ENCODE data around the gene ZBTB4.
A peak's percentile ranks its signal among the peaks of the same experiment; 100 is the strongest.

ZBTB4 gene, protein sequence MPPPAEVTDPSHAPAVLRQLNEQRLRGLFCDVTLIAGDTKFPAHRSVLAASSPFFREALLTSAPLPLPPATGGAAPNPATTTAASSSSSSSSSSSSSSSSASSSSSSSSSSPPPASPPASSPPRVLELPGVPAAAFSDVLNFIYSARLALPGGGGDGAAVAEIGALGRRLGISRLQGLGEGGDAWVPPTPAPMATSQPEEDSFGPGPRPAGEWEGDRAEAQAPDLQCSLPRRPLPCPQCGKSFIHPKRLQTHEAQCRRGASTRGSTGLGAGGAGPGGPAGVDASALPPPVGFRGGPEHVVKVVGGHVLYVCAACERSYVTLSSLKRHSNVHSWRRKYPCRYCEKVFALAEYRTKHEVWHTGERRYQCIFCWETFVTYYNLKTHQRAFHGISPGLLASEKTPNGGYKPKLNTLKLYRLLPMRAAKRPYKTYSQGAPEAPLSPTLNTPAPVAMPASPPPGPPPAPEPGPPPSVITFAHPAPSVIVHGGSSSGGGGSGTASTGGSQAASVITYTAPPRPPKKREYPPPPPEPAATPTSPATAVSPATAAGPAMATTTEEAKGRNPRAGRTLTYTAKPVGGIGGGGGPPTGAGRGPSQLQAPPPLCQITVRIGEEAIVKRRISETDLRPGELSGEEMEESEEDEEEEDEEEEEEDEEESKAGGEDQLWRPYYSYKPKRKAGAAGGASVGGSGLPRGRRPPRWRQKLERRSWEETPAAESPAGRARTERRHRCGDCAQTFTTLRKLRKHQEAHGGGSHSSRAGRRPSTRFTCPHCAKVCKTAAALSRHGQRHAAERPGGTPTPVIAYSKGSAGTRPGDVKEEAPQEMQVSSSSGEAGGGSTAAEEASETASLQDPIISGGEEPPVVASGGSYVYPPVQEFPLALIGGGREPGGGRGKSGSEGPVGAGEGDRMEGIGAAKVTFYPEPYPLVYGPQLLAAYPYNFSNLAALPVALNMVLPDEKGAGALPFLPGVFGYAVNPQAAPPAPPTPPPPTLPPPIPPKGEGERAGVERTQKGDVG

DNA sequence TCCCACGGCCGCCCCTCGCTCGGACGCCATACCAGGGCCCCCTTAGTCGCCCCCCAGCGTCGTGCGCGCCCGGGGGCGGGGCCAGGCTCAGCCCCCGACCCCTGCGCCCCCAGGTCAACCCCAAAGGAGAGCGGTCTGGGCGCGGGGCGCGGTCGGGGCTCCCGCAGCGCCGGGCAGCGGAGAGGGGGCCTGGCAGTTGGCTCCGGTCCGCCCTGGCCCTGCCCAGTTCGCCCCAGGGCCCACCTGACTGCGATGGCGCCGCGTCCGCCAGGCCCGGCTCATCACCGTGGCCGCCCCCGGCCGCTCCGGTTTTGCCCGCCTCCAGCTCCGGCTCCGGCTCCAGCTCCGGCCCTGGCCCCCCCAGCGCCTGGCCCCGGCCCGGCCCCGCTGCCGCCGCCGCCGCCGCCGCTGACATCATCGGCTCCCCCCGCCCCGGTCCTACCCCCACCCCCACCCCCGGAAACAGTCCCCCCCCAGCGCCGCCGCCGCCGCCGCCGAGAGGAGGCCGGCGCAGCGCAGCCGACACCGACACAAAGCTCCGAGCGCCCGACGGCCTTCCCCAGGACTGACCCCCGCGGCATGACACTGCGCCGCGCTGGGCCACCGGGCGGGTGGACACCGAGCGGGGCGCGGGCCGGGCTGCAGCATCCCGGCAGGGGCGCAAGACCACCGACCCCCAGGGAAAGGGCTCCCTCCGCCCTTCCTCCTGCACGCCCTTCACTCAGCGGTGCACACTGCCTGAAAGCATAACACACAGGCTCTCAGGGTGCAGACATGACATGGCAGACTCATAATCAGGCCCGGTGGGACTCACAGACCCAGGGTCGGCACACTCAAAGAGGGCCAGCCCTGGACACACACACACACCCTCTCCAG lies at the start of gene ZBTB4:
Gene ZBTB4 (minus strand): TSS at position 419 of the 876 bp plus-strand sequence. CDS start 12,830 bp downstream, outside the sequence.
- Histone ChIP-seq H3K27me3 (ENCODE audit: control insufficient read depth in 1 of 2, insufficient read depth in 2 of 2, low read length in 2 of 2) (no peaks in the 10 kb centered on the region), H3K9ac (ENCODE audit: low read length) (peak within 1 kb of the TSS; percentile 95), H3K9me3 (ENCODE audit: low read length) (no peaks in the 10 kb centered on the region), H3K4me1 (ENCODE audit: insufficient read depth, low read length) (peaks cover 46% of the 10 kb centered on the region), H3K27ac (ENCODE audit: low read depth, low read length) (peak within 1 kb of the TSS; percentile 99), H3K4me3 (ENCODE audit: low read depth in 1 of 2, low read length in 2 of 2) (peak within 1 kb of the TSS; percentile 98 to 100), H3K36me3 (ENCODE audit: insufficient read depth, low read length) (no peaks in the 10 kb centered on the region)

DNA sequence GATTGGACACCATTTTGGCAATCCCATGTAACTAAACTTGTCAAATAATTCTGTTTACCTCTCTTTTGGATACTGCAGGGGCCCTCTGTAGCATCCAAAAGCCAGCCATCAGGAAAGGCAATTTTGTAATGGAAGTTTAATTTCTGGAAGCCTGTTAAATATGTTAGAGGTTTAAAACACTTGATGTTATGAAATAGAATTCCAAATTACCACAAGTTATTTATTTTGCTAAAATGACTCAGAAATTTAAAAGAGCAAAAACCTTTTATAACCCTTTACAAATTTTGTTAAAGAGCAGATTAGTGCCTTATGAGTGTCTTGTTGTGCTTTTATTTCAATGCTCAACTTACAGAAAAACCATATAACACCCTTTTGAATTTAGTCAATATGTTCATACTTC lies 49.4 kb upstream of the ZBTB4 start:
- H3K9me3 ChIP-seq (ENCODE audit: low read length) = no peaks in the 10 kb centered on the region
- H3K4me3 ChIP-seq (ENCODE audit: low read depth in 1 of 2, low read length in 2 of 2) = no peak overlapping the region
- H3K36me3 ChIP-seq (ENCODE audit: insufficient read depth, low read length) = no peaks in the 10 kb centered on the region
- H3K9ac ChIP-seq (ENCODE audit: low read length) = no peak overlapping the region
- H3K27me3 ChIP-seq (ENCODE audit: control insufficient read depth in 1 of 2, insufficient read depth in 2 of 2, low read length in 2 of 2) = no peaks in the 10 kb centered on the region
- no peaks in the 10 kb centered on the region for H3K4me1 ChIP-seq (ENCODE audit: insufficient read depth, low read length)
- H3K27ac ChIP-seq (ENCODE audit: low read depth, low read length) = no peak overlapping the region

DNA sequence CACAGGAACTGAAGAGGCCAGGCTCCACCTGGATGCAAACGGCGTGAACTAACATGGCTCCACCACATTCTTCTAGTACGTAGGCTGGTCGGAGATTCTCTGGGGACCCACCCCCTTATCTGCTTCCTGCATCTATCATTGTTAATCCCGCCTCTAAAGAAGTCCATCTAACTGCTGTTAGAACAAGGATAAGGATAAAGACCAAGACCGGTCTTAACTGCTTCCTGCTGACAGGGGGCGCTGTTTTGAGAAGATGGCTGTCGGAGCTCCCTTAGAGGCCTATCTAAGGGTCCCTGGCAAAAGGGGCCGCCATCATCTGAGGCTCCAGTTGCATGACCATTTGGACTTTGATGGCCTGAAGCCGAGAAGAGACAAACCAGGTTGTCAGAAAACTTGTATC lies 43.6 kb upstream of the ZBTB4 start:
- Histone ChIP-seq H3K27me3 (ENCODE audit: control insufficient read depth in 1 of 2, insufficient read depth in 2 of 2, low read length in 2 of 2) (no peaks in the 10 kb centered on the region), H3K27ac (ENCODE audit: low read depth, low read length) (no peak overlapping the region), H3K9ac (ENCODE audit: low read length) (no peak overlapping the region), H3K4me1 (ENCODE audit: insufficient read depth, low read length) (no peaks in the 10 kb centered on the region), H3K4me3 (ENCODE audit: low read depth in 1 of 2, low read length in 2 of 2) (no peak overlapping the region), H3K9me3 (ENCODE audit: low read length) (no peaks in the 10 kb centered on the region), H3K36me3 (ENCODE audit: insufficient read depth, low read length) (no peaks in the 10 kb centered on the region)

DNA sequence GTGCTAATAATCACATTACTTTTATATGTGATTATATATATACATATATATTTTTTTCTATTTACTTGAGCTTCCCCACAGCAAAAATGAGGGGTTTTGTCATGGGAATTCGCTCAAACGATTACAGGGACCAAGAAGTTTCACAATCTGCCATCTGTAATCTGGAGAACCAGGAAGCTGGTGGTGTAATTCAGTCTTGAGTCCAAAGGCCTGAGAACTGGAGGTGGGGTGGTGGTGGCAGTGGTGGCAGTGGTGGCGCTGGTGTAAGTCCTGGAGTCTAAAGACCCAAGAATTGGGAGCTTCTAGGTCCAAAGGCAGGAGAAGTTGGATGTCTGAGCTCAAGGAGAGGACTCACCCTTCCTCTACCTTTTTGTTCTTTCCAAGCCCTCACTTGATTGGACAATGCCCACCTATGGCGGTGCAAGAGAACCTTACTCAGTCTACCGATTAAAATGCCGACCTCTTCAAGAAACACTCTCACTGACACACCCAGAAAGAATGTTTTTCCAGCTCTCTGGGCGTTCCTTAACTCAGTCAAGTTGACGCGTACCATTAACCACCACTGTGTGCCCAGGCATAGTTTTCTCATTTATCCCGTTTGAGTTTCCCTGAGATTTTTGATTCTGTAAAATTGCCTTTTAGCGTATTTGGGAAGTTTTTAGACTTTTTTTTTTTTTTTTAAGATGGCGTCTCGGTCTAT lies 36.6 kb upstream of the ZBTB4 start:
- Histone ChIP-seq H3K27ac (ENCODE audit: low read depth, low read length) (no peak overlapping the region), H3K9ac (ENCODE audit: low read length) (no peak overlapping the region), H3K9me3 (ENCODE audit: low read length) (no peaks in the 10 kb centered on the region)

DNA sequence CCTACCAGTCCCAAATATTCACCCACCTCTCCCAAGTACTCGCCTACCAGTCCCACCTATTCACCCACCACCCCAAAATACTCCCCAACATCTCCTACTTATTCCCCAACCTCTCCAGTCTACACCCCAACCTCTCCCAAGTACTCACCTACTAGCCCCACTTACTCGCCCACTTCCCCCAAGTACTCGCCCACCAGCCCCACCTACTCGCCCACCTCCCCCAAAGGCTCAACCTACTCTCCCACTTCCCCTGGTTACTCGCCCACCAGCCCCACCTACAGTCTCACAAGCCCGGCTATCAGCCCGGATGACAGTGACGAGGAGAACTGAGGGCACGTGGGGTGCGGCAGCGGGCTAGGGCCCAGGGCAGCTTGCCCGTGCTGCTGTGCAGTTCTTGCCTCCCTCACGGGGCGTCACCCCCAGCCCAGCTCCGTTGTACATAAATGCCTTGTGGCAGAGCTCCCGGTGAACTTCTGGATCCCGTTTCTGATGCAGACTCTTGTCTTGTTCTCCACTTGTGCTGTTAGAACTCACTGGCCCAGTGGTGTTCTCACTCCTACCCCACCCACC lies 34.5 kb upstream of the ZBTB4 start:
- Histone ChIP-seq H3K4me1 (ENCODE audit: insufficient read depth, low read length) (no peaks in the 10 kb centered on the region), H3K36me3 (ENCODE audit: insufficient read depth, low read length) (peaks cover 52% of the 10 kb centered on the region), H3K9ac (ENCODE audit: low read length) (no peak overlapping the region), H3K27me3 (ENCODE audit: control insufficient read depth in 1 of 2, insufficient read depth in 2 of 2, low read length in 2 of 2) (no peaks in the 10 kb centered on the region), H3K27ac (ENCODE audit: low read depth, low read length) (no peak overlapping the region), H3K9me3 (ENCODE audit: low read length) (no peaks in the 10 kb centered on the region), H3K4me3 (ENCODE audit: low read depth in 1 of 2, low read length in 2 of 2) (no peak overlapping the region)

More for the DNA sequence above, 36.6 kb upstream of the ZBTB4 start:
- Histone ChIP-seq H3K36me3 (ENCODE audit: insufficient read depth, low read length) (peaks cover 31% of the 10 kb centered on the region), H3K27me3 (ENCODE audit: control insufficient read depth in 1 of 2, insufficient read depth in 2 of 2, low read length in 2 of 2) (no peaks in the 10 kb centered on the region), H3K4me3 (ENCODE audit: low read depth in 1 of 2, low read length in 2 of 2) (no peak overlapping the region), H3K4me1 (ENCODE audit: insufficient read depth, low read length) (no peaks in the 10 kb centered on the region)

DNA sequence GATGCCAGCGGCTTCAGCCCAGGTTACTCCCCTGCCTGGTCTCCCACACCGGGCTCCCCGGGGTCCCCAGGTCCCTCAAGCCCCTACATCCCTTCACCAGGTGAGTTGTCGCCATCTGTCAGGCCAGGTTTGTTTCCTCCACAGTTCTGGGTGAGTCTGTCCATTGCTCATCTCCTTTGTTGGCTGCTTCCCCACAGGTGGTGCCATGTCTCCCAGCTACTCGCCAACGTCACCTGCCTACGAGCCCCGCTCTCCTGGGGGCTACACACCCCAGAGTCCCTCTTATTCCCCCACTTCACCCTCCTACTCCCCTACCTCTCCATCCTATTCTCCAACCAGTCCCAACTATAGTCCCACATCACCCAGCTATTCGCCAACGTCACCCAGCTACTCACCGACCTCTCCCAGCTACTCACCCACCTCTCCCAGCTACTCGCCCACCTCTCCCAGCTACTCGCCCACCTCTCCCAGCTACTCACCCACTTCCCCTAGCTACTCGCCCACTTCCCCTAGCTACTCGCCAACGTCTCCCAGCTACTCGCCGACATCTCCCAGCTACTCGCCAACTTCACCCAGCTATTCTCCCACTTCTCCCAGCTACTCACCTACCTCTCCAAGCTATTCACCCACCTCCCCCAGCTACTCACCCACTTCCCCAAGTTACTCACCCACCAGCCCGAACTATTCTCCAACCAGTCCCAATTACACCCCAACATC lies 33.6 kb upstream of the ZBTB4 start:
- peaks cover 55% of the 10 kb centered on the region for H3K36me3 ChIP-seq (ENCODE audit: insufficient read depth, low read length)
- no peak overlapping the region for H3K4me3 ChIP-seq (ENCODE audit: low read depth in 1 of 2, low read length in 2 of 2)
- no peaks in the 10 kb centered on the region for H3K27me3 ChIP-seq (ENCODE audit: control insufficient read depth in 1 of 2, insufficient read depth in 2 of 2, low read length in 2 of 2)
- H3K4me1 ChIP-seq (ENCODE audit: insufficient read depth, low read length) = no peaks in the 10 kb centered on the region
- H3K9ac ChIP-seq (ENCODE audit: low read length) = no peak overlapping the region
- H3K9me3 ChIP-seq (ENCODE audit: low read length) = no peaks in the 10 kb centered on the region
- H3K27ac ChIP-seq (ENCODE audit: low read depth, low read length) = no peak overlapping the region

DNA sequence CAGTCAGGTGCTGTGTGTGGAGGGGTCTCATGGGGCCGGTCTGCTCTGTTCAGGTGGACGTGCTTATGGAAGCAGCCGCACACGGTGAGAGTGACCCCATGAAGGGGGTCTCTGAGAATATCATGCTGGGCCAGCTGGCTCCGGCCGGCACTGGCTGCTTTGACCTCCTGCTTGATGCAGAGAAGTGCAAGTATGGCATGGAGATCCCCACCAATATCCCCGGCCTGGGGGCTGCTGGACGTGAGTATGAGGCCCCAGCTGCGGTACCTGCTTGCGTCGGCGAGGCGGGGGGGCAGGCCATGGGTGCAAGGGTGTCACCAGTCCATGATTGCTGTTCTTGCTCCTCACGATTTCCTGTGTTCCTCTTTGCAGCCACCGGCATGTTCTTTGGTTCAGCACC lies 32.7 kb upstream of the ZBTB4 start:
- no peak overlapping the region for H3K4me3 ChIP-seq (ENCODE audit: low read depth in 1 of 2, low read length in 2 of 2)
- no peak overlapping the region for H3K27ac ChIP-seq (ENCODE audit: low read depth, low read length)
- H3K36me3 ChIP-seq (ENCODE audit: insufficient read depth, low read length) = peaks cover 59% of the 10 kb centered on the region
- no peaks in the 10 kb centered on the region for H3K27me3 ChIP-seq (ENCODE audit: control insufficient read depth in 1 of 2, insufficient read depth in 2 of 2, low read length in 2 of 2)
- H3K9me3 ChIP-seq (ENCODE audit: low read length) = no peaks in the 10 kb centered on the region
- no peaks in the 10 kb centered on the region for H3K4me1 ChIP-seq (ENCODE audit: insufficient read depth, low read length)
- no peak overlapping the region for H3K9ac ChIP-seq (ENCODE audit: low read length)

DNA sequence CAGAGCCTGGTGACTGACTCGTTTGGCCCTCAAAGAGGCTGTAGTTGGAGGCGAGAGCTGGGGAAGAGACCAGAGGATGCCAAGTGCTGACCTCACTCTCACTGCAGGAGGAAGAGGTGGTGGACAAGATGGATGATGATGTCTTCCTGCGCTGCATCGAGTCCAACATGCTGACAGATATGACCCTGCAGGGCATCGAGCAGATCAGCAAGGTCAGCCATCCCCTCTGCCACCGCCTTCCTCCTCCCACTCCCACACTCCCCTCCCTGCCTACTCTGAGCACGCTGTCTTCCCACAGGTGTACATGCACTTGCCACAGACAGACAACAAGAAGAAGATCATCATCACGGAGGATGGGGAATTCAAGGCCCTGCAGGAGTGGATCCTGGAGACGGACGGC lies 31.7 kb upstream of the ZBTB4 start:
- H3K9me3 ChIP-seq (ENCODE audit: low read length) = no peaks in the 10 kb centered on the region
- H3K27me3 ChIP-seq (ENCODE audit: control insufficient read depth in 1 of 2, insufficient read depth in 2 of 2, low read length in 2 of 2) = no peaks in the 10 kb centered on the region
- H3K9ac ChIP-seq (ENCODE audit: low read length) = no peak overlapping the region
- peaks cover 61% of the 10 kb centered on the region for H3K36me3 ChIP-seq (ENCODE audit: insufficient read depth, low read length)
- H3K27ac ChIP-seq (ENCODE audit: low read depth, low read length) = no peak overlapping the region
- H3K4me3 ChIP-seq (ENCODE audit: low read depth in 1 of 2, low read length in 2 of 2) = no peak overlapping the region
- H3K4me1 ChIP-seq (ENCODE audit: insufficient read depth, low read length) = no peaks in the 10 kb centered on the region

DNA sequence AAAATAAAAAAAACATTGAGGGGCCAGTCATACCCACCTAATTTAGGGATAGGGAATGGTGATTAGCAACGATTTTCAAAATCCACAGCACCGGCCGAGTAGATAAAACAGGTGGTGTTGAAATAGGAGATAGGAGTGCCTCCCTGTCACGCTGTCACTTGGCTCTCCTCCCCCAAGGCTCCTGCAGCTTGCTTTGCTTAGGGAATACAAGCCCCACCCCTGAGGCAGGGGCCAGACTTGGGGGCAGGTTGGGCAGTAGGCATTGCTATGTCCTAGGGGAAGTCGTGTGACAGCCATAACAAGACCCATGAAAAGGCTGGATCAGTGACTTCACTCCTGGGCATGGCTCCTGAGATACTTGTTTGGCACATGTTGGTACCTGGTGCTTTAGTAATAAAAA lies 30.5 kb upstream of the ZBTB4 start:
- Histone ChIP-seq H3K4me1 (ENCODE audit: insufficient read depth, low read length) (no peaks in the 10 kb centered on the region), H3K36me3 (ENCODE audit: insufficient read depth, low read length) (peaks cover 69% of the 10 kb centered on the region)

DNA sequence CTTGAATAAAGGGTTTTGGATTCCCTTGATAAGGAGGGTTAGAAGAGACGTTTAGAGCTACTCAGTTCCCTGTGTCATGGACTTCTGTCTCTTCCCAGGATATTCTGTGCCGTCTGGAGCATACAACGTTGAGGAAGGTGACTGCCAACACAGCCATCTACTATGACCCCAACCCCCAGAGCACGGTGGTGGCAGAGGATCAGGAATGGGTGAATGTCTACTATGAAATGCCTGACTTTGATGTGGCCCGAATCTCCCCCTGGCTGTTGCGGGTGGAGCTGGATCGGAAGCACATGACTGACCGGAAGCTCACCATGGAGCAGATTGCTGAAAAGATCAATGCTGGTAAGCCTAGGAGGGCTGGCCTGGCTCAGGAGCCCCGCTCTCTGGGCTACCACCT lies 29.4 kb upstream of the ZBTB4 start:
- H3K9ac ChIP-seq (ENCODE audit: low read length) = no peak overlapping the region
- no peaks in the 10 kb centered on the region for H3K27me3 ChIP-seq (ENCODE audit: control insufficient read depth in 1 of 2, insufficient read depth in 2 of 2, low read length in 2 of 2)
- no peak overlapping the region for H3K27ac ChIP-seq (ENCODE audit: low read depth, low read length)
- peaks cover 70% of the 10 kb centered on the region for H3K36me3 ChIP-seq (ENCODE audit: insufficient read depth, low read length)
- H3K4me1 ChIP-seq (ENCODE audit: insufficient read depth, low read length) = no peaks in the 10 kb centered on the region
- H3K9me3 ChIP-seq (ENCODE audit: low read length) = no peaks in the 10 kb centered on the region
- H3K4me3 ChIP-seq (ENCODE audit: low read depth in 1 of 2, low read length in 2 of 2) = no peak overlapping the region

More for the DNA sequence above, 30.5 kb upstream of the ZBTB4 start:
- Histone ChIP-seq H3K9ac (ENCODE audit: low read length) (no peak overlapping the region), H3K9me3 (ENCODE audit: low read length) (no peaks in the 10 kb centered on the region), H3K4me3 (ENCODE audit: low read depth in 1 of 2, low read length in 2 of 2) (no peak overlapping the region), H3K27me3 (ENCODE audit: control insufficient read depth in 1 of 2, insufficient read depth in 2 of 2, low read length in 2 of 2) (no peaks in the 10 kb centered on the region), H3K27ac (ENCODE audit: low read depth, low read length) (no peak overlapping the region)

Measured in muscle layer of colon (tissue), 2 donors.